OCI-LY1 (cell line): ENCODE results near the gene TMEM150C.

Source experiments
- H2AFZ ChIP-seq: fragments of 200-600 bp; sonication (generic), shearing (Covaris generic); 2 replicates; pipeline ENCODE4 v1.6.0; 2014; ENCODE audit warnings: antibody characterized with exemption, mild to moderate bottlenecking, low read length
- H3F3A ChIP-seq: fragments of 200-600 bp; sonication (generic), shearing (Covaris generic); 2 replicates; pipeline ENCODE4 v1.6.0; 2014; ENCODE audit warnings: mild to moderate bottlenecking, antibody characterized with exemption, low read length, moderate library complexity; ENCODE audit not compliant: insufficient read depth
- H3K27ac ChIP-seq: fragments of 200-600 bp; sonication (generic); 2 replicates; pipeline ENCODE4 v1.5.1; 2014; ENCODE audit warnings: low read length, mixed run types, mild to moderate bottlenecking, low read depth; ENCODE audit not compliant: poor library complexity, severe bottlenecking
- H3K27me3 ChIP-seq: fragments of 200-600 bp; sonication (generic); 2 replicates; pipeline ENCODE4 v1.6.0; 2014; ENCODE audit warnings: antibody characterized with exemption, mild to moderate bottlenecking, low read length, moderate library complexity; ENCODE audit not compliant: insufficient read depth
- H3K36me3 ChIP-seq: fragments of 200-600 bp; sonication (generic); 2 replicates; pipeline ENCODE4 v1.6.1; 2014; ENCODE audit warnings: mild to moderate bottlenecking, antibody characterized with exemption, low read length, moderate library complexity, mixed read lengths; ENCODE audit not compliant: insufficient read depth
- H3K4me1 ChIP-seq: fragments of 200-600 bp; sonication (generic); 2 replicates; pipeline ENCODE4 v1.5.1; 2014; ENCODE audit warnings: mild to moderate bottlenecking, low read length, moderate library complexity; ENCODE audit not compliant: insufficient read depth, severe bottlenecking
- H3K4me2 ChIP-seq: fragments of 200-600 bp; sonication (generic), shearing (Covaris generic); 2 replicates; pipeline ENCODE4 v1.6.1; 2014; ENCODE audit warnings: low read length
- H3K4me3 ChIP-seq: fragments of 200-600 bp; sonication (generic); 2 replicates; pipeline ENCODE4 v1.5.1; 2014; ENCODE audit warnings: low read length, low read depth, mild to moderate bottlenecking, mixed read lengths; ENCODE audit not compliant: poor library complexity, severe bottlenecking
- H3K79me2 ChIP-seq: fragments of 200-600 bp; shearing (Covaris generic); 2 replicates; pipeline ENCODE4 v1.6.1; 2016; ENCODE audit warnings: mixed run types, low read length, mixed read lengths; ENCODE audit not compliant: insufficient read depth
- H3K9ac ChIP-seq: fragments of 200-600 bp; sonication (generic), shearing (Covaris generic); 2 replicates; pipeline ENCODE4 v1.6.1; 2014; ENCODE audit warnings: mild to moderate bottlenecking, low read length, mixed read lengths
- H3K9me2 ChIP-seq: fragments of 200-600 bp; sonication (generic), shearing (Covaris generic); 2 replicates; pipeline ENCODE4 v1.6.1; 2014; ENCODE audit warnings: low read depth, mild to moderate bottlenecking, low read length, mixed read lengths
- H3K9me3 ChIP-seq: fragments of 200-600 bp; shearing (Covaris generic); 2 replicates; pipeline ENCODE4 v1.6.1; 2014; ENCODE audit warnings: low read length, mixed read lengths
- H4K20me1 ChIP-seq: fragments of 200-600 bp; sonication (generic), shearing (Covaris generic); 2 replicates; pipeline ENCODE4 v1.6.0; 2016; ENCODE audit warnings: mild to moderate bottlenecking, low read length; ENCODE audit not compliant: insufficient read depth
- EZH2 ChIP-seq: fragments of 200-600 bp; sonication (generic), shearing (Covaris generic); IDR thresholded peaks from 2 replicates; pipeline ENCODE4 v1.8.0; 2017; ENCODE audit warnings: borderline replicate concordance, mixed run types, mild to moderate bottlenecking, antibody characterized with exemption, low read length, moderate library complexity, mixed read lengths
- TF ChIP-seq, protein P1 (sequence below): fragments of 200-600 bp; sonication (generic), shearing (Covaris generic); IDR thresholded peaks from 2 replicates; pipeline ENCODE4 v1.5.1; 2017; ENCODE audit warnings: mild to moderate bottlenecking, antibody characterized with exemption, low read length, moderate library complexity, mixed read lengths

TMEM150C gene

GRCh38 chr4:82524570-82525152 lies 37.1 kb downstream of the TMEM150C start:
- Histone ChIP-seq H3K79me2 (no peaks in the 10 kb centered on the region), H3K27ac (no peak overlapping the region), H3K9me2 (no peaks in the 10 kb centered on the region), H3K4me2 (no peak overlapping the region), H3F3A (no peaks in the 10 kb centered on the region), H4K20me1 (no peaks in the 10 kb centered on the region), H2AFZ (no peak overlapping the region), H3K4me3 (no peak overlapping the region), H3K9ac (no peak overlapping the region), H3K4me1 (no peaks in the 10 kb centered on the region), H3K36me3 (no peaks in the 10 kb centered on the region), H3K9me3 (no peaks in the 10 kb centered on the region), H3K27me3 (no peaks in the 10 kb centered on the region)
- no peak for TF ChIP-seq EZH2
- TF ChIP-seq, protein P1, sequence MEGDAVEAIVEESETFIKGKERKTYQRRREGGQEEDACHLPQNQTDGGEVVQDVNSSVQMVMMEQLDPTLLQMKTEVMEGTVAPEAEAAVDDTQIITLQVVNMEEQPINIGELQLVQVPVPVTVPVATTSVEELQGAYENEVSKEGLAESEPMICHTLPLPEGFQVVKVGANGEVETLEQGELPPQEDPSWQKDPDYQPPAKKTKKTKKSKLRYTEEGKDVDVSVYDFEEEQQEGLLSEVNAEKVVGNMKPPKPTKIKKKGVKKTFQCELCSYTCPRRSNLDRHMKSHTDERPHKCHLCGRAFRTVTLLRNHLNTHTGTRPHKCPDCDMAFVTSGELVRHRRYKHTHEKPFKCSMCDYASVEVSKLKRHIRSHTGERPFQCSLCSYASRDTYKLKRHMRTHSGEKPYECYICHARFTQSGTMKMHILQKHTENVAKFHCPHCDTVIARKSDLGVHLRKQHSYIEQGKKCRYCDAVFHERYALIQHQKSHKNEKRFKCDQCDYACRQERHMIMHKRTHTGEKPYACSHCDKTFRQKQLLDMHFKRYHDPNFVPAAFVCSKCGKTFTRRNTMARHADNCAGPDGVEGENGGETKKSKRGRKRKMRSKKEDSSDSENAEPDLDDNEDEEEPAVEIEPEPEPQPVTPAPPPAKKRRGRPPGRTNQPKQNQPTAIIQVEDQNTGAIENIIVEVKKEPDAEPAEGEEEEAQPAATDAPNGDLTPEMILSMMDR: no peak

DNA sequence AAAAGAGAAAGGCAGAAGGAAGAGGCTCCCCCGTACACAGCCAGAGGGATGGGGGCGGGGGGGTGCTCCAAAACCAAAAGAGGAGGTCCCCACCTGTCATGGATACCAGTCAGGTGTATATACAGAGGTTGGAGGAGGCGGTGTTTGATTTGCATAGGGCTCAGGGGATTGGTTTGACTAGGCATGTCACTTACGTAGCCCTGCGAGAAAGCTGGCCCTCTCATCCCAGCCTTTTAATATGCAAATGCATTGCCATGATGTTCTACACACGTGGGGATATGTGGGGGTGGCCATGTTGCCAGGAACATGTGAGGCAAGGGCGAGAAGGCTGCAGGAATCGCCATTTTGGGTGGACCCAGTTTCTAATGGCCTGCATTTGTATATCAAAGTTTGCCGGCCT lies 38.6 kb downstream of the TMEM150C start:
- no peaks in the 10 kb centered on the region for H3K36me3 ChIP-seq
- no peaks in the 10 kb centered on the region for H3F3A ChIP-seq
- no peaks in the 10 kb centered on the region for H3K27me3 ChIP-seq
- no peak overlapping the region for H3K4me3 ChIP-seq
- H3K9ac ChIP-seq: no peak overlapping the region
- no peaks in the 10 kb centered on the region for H3K4me1 ChIP-seq
- H4K20me1 ChIP-seq: no peaks in the 10 kb centered on the region
- H2AFZ ChIP-seq: no peak overlapping the region
- no peaks in the 10 kb centered on the region for H3K9me2 ChIP-seq
- no peaks in the 10 kb centered on the region for H3K79me2 ChIP-seq
- H3K9me3 ChIP-seq: no peaks in the 10 kb centered on the region
- H3K4me2 ChIP-seq: no peak overlapping the region
- no peak overlapping the region for H3K27ac ChIP-seq
- TF ChIP-seq EZH2: no peak
- TF ChIP-seq, protein P1: no peak

- TF ChIP-seq, protein P1: no peak
- no peak for TF ChIP-seq EZH2
- no peaks in the 10 kb centered on the region for H3K9me2 ChIP-seq
- H3K9me3 ChIP-seq: no peaks in the 10 kb centered on the region
- no peaks in the 10 kb centered on the region for H3K79me2 ChIP-seq
- no peaks in the 10 kb centered on the region for H3K4me1 ChIP-seq
- no peaks in the 10 kb centered on the region for H4K20me1 ChIP-seq
- no peak overlapping the region for H3K4me3 ChIP-seq
- no peaks in the 10 kb centered on the region for H3F3A ChIP-seq
- H3K4me2 ChIP-seq: no peak overlapping the region
- H3K27me3 ChIP-seq: no peaks in the 10 kb centered on the region
- H2AFZ ChIP-seq: no peak overlapping the region
- H3K36me3 ChIP-seq: no peaks in the 10 kb centered on the region
- no peak overlapping the region for H3K27ac ChIP-seq
- no peak overlapping the region for H3K9ac ChIP-seq
Observed at GRCh38 chr4:82522472-82522871, 39.3 kb downstream of the TMEM150C start.
